Vagina (tissue), 2 donors: Measurements from ENCODE around the gene CAPS.

Experiments
- CTCF ChIP-seq, 3 experiments: fragments of 450-650 bp in 2 of 3; fragments of 200-600 bp in 1 of 3; sonication (generic) in 1 of 3; IDR thresholded peaks; one replicate each; pipeline ENCODE4 v1.5.1; 2017 to 2019; ENCODE audit warnings: antibody characterized with exemption in 3 of 3, mild to moderate bottlenecking in 2 of 3, moderate library complexity in 2 of 3
- POLR2AphosphoS5 ChIP-seq, 2 donors: sonication (generic); formaldehyde crosslinking; IDR thresholded peaks; one replicate each; pipeline ENCODE4 v1.9.0; 2017; ENCODE audit warnings: antibody characterized with exemption in 2 of 2, mild to moderate bottlenecking in 2 of 2, low read depth in 1 of 2; ENCODE audit not compliant: insufficient read depth in 1 of 2

- TF ChIP-seq CTCF (IDR thresholded peaks at IDR 0.05) (no peak), POLR2AphosphoS5 (IDR thresholded peaks at IDR 0.05; ENCODE audit: insufficient read depth in 1 of 2, low read depth in 1 of 2) (no peak)
These were observed 17.5 kb upstream of the CAPS start for GRCh38 chr19:5896365-5897076.
